CD14-positive monocyte (primary cell): ENCODE data around the gene ST3GAL3. TPM values are rescaled to one million over a fixed set of nuclear protein-coding genes. Genes with fewer than 3 reads are reported as not detected.

Source experiments
- DNase-seq, 3 donors: peaks; one replicate each; pipeline ENCODE4 v3.0.0-alpha.2; 2011 to 2022
- H2AFZ ChIP-seq: 2 replicates; pipeline ENCODE4 v1.6.0; 2012; ENCODE audit warnings: mild to moderate bottlenecking, low read depth, low read length, inconsistent platforms; ENCODE audit not compliant: insufficient read depth, poor library complexity, severe bottlenecking
- H3K27ac ChIP-seq, 2 donors: 1 replicate in 1 of 2; 2 replicates in 1 of 2; pipeline ENCODE4 v1.5.1; 2012 to 2013; ENCODE audit warnings: low read length in 2 of 2, control low read depth in 1 of 2, inconsistent platforms in 1 of 2, low read depth in 1 of 2, mild to moderate bottlenecking in 1 of 2
- H3K27me3 ChIP-seq, 2 donors: one replicate each; pipeline versions ENCODE4 v1.6.0 to v1.6.1; 2011 to 2013; ENCODE audit warnings: low read length in 2 of 2; ENCODE audit not compliant: control insufficient read depth in 2 of 2, insufficient read depth in 2 of 2
- H3K36me3 ChIP-seq, 2 donors: replicated peaks in 1 of 2; 1 replicate in 1 of 2; 2 replicates in 1 of 2; pipeline versions ENCODE4 v1.5.1 to v1.6.1; 2012 to 2013; ENCODE audit warnings: low read length in 2 of 2, control low read depth in 1 of 2, inconsistent platforms in 1 of 2, mild to moderate bottlenecking in 1 of 2; ENCODE audit not compliant: insufficient read depth in 2 of 2, control insufficient read depth in 1 of 2
- H3K4me1 ChIP-seq, 2 donors: 1 replicate in 1 of 2; 2 replicates in 1 of 2; pipeline versions ENCODE4 v1.5.1 to v1.6.1; 2012 to 2013; ENCODE audit warnings: low read length in 2 of 2, control low read depth in 1 of 2, inconsistent platforms in 1 of 2, mild to moderate bottlenecking in 1 of 2, moderate library complexity in 1 of 2; ENCODE audit not compliant: insufficient read depth in 2 of 2, control insufficient read depth in 1 of 2
- H3K4me2 ChIP-seq: replicated peaks from 2 replicates; pipeline ENCODE3; 2012; ENCODE audit warnings: low read length, moderate library complexity, mild to moderate bottlenecking; ENCODE audit not compliant: poor library complexity, severe bottlenecking; ENCODE audit errors: extremely low read depth
- H3K4me3 ChIP-seq, 3 experiments: fragments of 200-600 bp in 1 of 3; sonication (generic) in 1 of 3; replicated peaks in 1 of 3; 1 replicate in 2 of 3; 2 replicates in 1 of 3; pipeline ENCODE4 v1.5.1; 2011 to 2013; ENCODE audit warnings: low read length in 3 of 3, mild to moderate bottlenecking in 3 of 3, control low read depth in 2 of 3, low read depth in 2 of 3, inconsistent platforms in 1 of 3, moderate library complexity in 1 of 3
- H3K79me2 ChIP-seq: 2 replicates; pipeline ENCODE4 v1.6.0; 2012; ENCODE audit warnings: mild to moderate bottlenecking, control low read depth, inconsistent platforms, low read length, moderate library complexity; ENCODE audit not compliant: insufficient read depth
- H3K9ac ChIP-seq: 2 replicates; pipeline ENCODE4 v1.6.0; 2017; ENCODE audit warnings: low read length, mild to moderate bottlenecking; ENCODE audit not compliant: insufficient read depth, poor library complexity, severe bottlenecking
- H3K9me3 ChIP-seq, 2 donors: replicated peaks in 1 of 2; 1 replicate in 1 of 2; 2 replicates in 1 of 2; pipeline versions ENCODE4 v1.5.1 to v1.6.1; 2012 to 2013; ENCODE audit warnings: low read length in 2 of 2, control low read depth in 1 of 2; ENCODE audit not compliant: control insufficient read depth in 1 of 2, insufficient read depth in 1 of 2
- H4K20me1 ChIP-seq: 2 replicates; pipeline ENCODE4 v1.6.0; 2012; ENCODE audit warnings: mild to moderate bottlenecking, low read length, control low read depth, moderate library complexity; ENCODE audit not compliant: insufficient read depth
- H3K27ac Mint-ChIP-seq, 7 donors: one replicate each; pipeline ENCODE4 v1.8.0; 2020; ENCODE audit warnings: mild to moderate bottlenecking in 7 of 7, mixed read lengths in 7 of 7, moderate library complexity in 6 of 7, inconsistent platforms in 2 of 7
- H3K27me3 Mint-ChIP-seq, 3 donors: one replicate each; pipeline ENCODE4 v1.8.0; 2021 to 2022; ENCODE audit warnings: low read depth in 3 of 3, mild to moderate bottlenecking in 3 of 3, mixed read lengths in 3 of 3, moderate library complexity in 3 of 3, inconsistent platforms in 1 of 3
- H3K36me3 Mint-ChIP-seq, 2 donors: one replicate each; pipeline ENCODE4 v1.8.0; 2020; ENCODE audit warnings: mixed read lengths in 2 of 2, inconsistent platforms in 1 of 2, mild to moderate bottlenecking in 1 of 2
- H3K4me1 Mint-ChIP-seq: one replicate; pipeline ENCODE4 v1.8.0; 2020; ENCODE audit warnings: mild to moderate bottlenecking, mixed read lengths
- H3K4me3 Mint-ChIP-seq, 2 donors: one replicate each; pipeline ENCODE4 v1.8.0; 2020; ENCODE audit warnings: mild to moderate bottlenecking in 2 of 2, mixed read lengths in 2 of 2, moderate library complexity in 1 of 2
- H3K9me3 Mint-ChIP-seq, 7 donors: one replicate each; pipeline ENCODE4 v1.8.0; 2020 to 2022; ENCODE audit warnings: mixed read lengths in 7 of 7, mild to moderate bottlenecking in 6 of 7, moderate library complexity in 6 of 7, inconsistent platforms in 2 of 7
- WGBS: methylation state at CpG from one replicate; pipeline ENCODE4 v1.1.5; 2013; ENCODE audit warnings: missing lambda C conversion rate; ENCODE audit not compliant: insufficient coverage; 5-methylcytosine and 5-hydroxymethylcytosine counted together
- intact Hi-C, 2 donors: fragments of 100-400 bp; cut with micrococcal nuclease; formaldehyde crosslinking; loops; one replicate each; pipeline versions ENCODE4 v1.15.0 to v1.15.1; 2023
- polyA plus RNA-seq, 3 donors: library from polyadenylated mRNA; depleted of rRNA in 1 of 3; unstranded in 2 of 3; stranded (reverse) in 1 of 3; fragments of 300-500 nt in 2 of 3; fragments of >200 nt in 1 of 3; fragmentation: Illumina TruSeq in 2 of 3; gene quantifications; 1 replicate in 2 of 3; 2 replicates in 1 of 3; pipeline ENCODE4 v1.2.3, GENCODE V29; 2012 to 2021
- TF ChIP-seq, protein P1 (sequence below): fragments of 200-600 bp; IDR thresholded peaks from one replicate; pipeline ENCODE4 v1.8.0; 2022; ENCODE audit warnings: antibody characterized with exemption, mild to moderate bottlenecking

Gene ST3GAL3
- polyA plus RNA-seq, 3 donors: 1.6 to 4.5 (median 2.1) TPM

GRCh38 chr1:43834280-43835081 is 127.1 kb downstream of the ST3GAL3 start:
- Histone ChIP-seq H3K79me2 (peaks cover 11% of the 10 kb centered on the region), H3K27me3 (no peaks in the 10 kb centered on the region), H2AFZ (peak overlapping the region; percentile 52), H3K9ac (peak overlapping the region; percentile 16), H3K27ac (peak overlapping the region; percentile 79 to 80), H3K4me3 (peak overlapping the region; percentile 21 to 70 (median 40)), H3K4me1 (peaks cover 78 to 83% of the 10 kb centered on the region in 2 donors), H3K4me2 (peak overlapping the region; percentile 80), H4K20me1 (no peaks in the 10 kb centered on the region), H3K36me3 (no peaks in the 10 kb centered on the region), H3K9me3 (no peaks in the 10 kb centered on the region)
- peaks cover 0 to 2% (median 0%) of the 10 kb centered on the region in 7 donors for H3K9me3 Mint-ChIP-seq
- TF ChIP-seq, protein P1, sequence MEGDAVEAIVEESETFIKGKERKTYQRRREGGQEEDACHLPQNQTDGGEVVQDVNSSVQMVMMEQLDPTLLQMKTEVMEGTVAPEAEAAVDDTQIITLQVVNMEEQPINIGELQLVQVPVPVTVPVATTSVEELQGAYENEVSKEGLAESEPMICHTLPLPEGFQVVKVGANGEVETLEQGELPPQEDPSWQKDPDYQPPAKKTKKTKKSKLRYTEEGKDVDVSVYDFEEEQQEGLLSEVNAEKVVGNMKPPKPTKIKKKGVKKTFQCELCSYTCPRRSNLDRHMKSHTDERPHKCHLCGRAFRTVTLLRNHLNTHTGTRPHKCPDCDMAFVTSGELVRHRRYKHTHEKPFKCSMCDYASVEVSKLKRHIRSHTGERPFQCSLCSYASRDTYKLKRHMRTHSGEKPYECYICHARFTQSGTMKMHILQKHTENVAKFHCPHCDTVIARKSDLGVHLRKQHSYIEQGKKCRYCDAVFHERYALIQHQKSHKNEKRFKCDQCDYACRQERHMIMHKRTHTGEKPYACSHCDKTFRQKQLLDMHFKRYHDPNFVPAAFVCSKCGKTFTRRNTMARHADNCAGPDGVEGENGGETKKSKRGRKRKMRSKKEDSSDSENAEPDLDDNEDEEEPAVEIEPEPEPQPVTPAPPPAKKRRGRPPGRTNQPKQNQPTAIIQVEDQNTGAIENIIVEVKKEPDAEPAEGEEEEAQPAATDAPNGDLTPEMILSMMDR: no peak
- H3K4me3 Mint-ChIP-seq: peak overlapping the region; percentile 51 to 83
- intact Hi-C loops: loop anchor here (5.0 to 10.0 kb wide), 3 partner anchors 33 to 50 kb away; no protein-coding TSS in a partner anchor
- WGBS: 8% methylated on average over 11 of the region's 14 CpGs
- H3K36me3 Mint-ChIP-seq: peaks cover 6 to 7% of the 10 kb centered on the region in 2 donors
- peak; percentile 45 to 76 (median 60) for DNase-seq
- H3K4me1 Mint-ChIP-seq: peaks cover 90% of the 10 kb centered on the region
- H3K27me3 Mint-ChIP-seq: peaks cover 0 to 6% (median 0%) of the 10 kb centered on the region in 3 donors
- peak overlapping the region; percentile 87 to 94 (median 93) for H3K27ac Mint-ChIP-seq

GRCh38 chr1:43835082-43836021 is 128.0 kb downstream of the ST3GAL3 start:
- peaks cover 87% of the 10 kb centered on the region for H3K4me1 Mint-ChIP-seq
- Histone ChIP-seq H3K4me3 (peak overlapping the region in 1 of 3 experiments; percentile 70), H3K27me3 (no peaks in the 10 kb centered on the region), H3K27ac (peak overlapping the region in 1 of 2 donors; percentile 80), H3K9me3 (no peaks in the 10 kb centered on the region), H3K36me3 (no peaks in the 10 kb centered on the region), H3K4me1 (peaks cover 77 to 82% of the 10 kb centered on the region in 2 donors), H3K79me2 (peaks cover 11% of the 10 kb centered on the region), H3K4me2 (peak overlapping the region; percentile 80), H3K9ac (no peak overlapping the region), H2AFZ (peak overlapping the region; percentile 52), H4K20me1 (no peaks in the 10 kb centered on the region)
- H3K36me3 Mint-ChIP-seq: peaks cover 14 to 15% of the 10 kb centered on the region in 2 donors
- H3K9me3 Mint-ChIP-seq: peaks cover 0 to 2% (median 0%) of the 10 kb centered on the region in 7 donors
- TF ChIP-seq, protein P1: no peak
- DNase-seq: peak; percentile 25 to 56 (median 46)
- peaks cover 0 to 8% (median 0%) of the 10 kb centered on the region in 3 donors for H3K27me3 Mint-ChIP-seq
- 84% methylated on average over 3 of the region's 11 CpGs for WGBS
- H3K27ac Mint-ChIP-seq: peak overlapping the region; percentile 87 to 94 (median 93)
- intact Hi-C loops: loop anchor here in 1 of 2 donors (10.0 kb wide), 1 partner anchor 51 kb away; no protein-coding TSS in a partner anchor
- peak overlapping the region in 1 of 2 donors; percentile 83 for H3K4me3 Mint-ChIP-seq
